Activated CD4-positive, alpha-beta T cell treated with anti-CD3 and anti-CD28 coated beads, Interleukin-2, amount 50 U/mL, for 1 hour (primary cell): ENCODE data around the gene AP5S1.
A peak's percentile ranks its signal among the peaks of the same experiment; 100 is the strongest.
"Not testable (repeated sequence)": the region's sequence is repeated elsewhere in the genome, so short reads cannot be mapped to it uniquely, and the experiment has no call there.

Experiments
- DNase-seq: peaks from one replicate; pipeline ENCODE4 v3.0.0-alpha.2; 2020

AP5S1 gene

DNA sequence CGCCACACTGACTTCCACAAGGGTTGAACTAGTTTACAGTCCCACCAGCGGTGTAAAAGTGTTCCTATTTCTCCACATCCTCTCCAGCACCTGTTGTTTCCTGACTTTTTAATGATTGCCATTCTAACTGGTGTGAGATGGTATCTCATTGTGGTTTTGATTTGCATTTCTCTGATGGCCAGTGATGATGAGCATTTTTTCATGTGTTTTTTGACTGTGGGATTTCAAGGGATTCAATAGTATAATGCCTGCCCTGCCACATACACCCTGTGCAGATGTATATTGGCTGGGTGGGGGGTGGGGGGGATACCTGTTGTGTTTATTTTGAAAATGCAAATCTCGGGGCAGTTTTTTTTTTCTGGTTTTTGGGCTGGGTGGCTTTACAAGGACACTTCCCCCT, 26.2 kb upstream of the AP5S1 start:
- not testable (repeated sequence) for DNase-seq

DNA sequence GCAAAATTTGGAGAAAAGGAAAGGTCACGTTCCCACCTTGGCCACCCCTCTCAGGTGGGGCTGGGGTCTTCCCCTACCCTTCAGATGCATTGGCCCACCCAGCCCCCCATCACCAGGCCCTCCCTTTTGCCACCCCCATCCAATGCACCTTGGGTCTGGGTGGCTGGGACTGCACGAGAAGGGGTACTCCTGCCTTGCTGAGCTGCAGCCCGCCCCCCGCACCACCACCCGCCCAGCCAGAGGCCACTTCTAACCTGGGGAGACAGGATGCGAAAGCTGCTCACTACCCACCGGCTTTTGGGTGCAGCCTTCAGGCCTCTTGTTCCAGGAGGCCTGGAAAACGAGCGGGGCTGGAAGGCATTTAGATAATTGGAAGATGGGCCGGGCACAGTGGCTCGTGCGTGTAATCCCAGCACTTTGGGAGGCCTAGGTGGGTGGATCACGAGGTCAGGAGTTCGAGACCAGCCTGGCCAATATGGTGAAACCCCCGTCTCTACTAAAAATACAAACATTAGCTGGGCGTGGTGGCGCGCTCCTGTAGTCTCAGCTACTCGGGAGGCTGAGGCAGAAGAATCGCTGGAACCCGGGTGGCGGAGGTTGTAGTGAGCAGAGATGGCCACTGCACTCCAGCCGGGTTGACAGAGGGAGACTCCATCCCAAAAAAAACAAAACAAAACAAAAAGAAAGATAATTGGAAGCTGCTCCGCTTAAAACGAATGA, 25.5 kb upstream of the AP5S1 start:
- no peak for DNase-seq

DNA sequence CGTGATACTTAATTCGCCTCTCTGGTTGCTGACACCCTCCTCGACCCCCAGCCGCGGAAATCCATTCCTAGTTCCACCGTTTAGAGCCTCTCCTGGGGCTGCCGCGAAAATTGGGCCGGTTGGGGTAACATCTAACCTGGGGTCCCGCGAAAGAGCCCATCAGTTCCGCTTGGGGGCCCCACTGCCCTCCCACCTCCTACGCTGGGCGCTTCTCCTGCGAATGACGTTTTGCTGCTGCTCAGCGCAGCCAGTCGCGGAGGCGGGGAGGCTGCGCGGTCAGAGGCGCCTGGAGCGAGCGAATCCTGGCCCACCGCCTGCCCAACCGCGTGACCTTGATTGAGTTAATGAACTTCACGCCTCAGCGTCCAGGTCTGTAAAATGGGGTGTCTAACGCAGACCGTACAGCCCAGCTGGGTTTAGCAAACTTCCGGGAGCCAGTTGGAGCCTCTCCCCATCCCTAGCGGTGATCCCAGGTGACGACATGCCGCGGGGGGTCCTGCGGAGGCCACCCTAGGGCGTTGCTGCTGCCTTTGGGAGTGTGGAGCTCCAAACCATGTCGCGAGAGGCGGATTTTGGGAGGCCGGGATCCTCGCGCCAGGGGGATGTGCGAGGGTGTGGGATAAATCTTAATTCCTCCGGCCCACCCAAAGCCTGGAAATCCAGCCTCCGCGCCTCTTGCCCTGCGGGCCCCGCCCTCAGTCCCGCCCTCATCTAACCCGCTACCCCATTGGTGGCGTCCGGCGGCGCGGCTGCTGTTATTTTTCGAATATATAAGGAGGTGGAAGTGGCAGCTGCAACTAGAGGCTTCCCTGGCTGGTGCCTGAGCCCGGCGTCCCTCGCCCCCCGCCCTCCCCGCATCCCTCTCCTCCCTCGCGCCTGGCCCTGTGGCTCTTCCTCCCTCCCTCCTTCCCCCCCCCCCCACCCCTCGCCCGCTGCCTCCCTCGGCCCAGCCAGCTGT, 24.6 kb upstream of the AP5S1 start, which contains the start of gene CDC25B:
TSS of gene CDC25B (plus strand) at position 800 of the 958 bp plus-strand sequence. CDS start 222 bp downstream, outside the sequence.
- DNase-seq: peak; percentile 89

DNA sequence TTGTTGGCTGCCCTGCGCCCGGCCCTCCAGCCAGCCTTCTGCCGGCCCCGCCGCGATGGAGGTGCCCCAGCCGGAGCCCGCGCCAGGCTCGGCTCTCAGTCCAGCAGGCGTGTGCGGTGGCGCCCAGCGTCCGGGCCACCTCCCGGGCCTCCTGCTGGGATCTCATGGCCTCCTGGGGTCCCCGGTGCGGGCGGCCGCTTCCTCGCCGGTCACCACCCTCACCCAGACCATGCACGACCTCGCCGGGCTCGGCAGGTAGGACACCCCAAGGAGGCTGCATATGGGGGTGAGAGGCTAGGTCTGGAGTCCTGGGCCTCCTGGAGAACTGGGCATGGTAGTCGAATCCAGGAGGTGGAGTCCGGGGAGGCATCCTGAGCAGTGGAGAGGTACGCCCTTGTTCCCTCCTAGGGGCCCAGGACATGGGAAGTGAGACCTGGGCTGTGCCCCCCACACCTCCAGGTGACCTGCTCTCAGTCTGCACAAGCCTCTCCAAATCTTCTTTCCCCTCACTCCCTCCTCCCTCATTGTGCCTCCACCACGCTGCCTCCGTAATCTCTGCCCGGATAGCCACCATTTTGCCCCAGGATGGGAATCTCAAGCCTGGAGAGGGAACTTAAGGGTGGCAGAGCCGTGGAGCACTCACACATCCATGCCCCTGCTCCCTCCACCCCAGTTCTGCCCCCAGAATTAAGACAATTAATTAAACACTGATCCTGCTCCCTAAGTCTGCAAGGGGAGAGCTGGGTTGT, 23.7 kb upstream of the AP5S1 start:
- DNase-seq: no peak

DNA sequence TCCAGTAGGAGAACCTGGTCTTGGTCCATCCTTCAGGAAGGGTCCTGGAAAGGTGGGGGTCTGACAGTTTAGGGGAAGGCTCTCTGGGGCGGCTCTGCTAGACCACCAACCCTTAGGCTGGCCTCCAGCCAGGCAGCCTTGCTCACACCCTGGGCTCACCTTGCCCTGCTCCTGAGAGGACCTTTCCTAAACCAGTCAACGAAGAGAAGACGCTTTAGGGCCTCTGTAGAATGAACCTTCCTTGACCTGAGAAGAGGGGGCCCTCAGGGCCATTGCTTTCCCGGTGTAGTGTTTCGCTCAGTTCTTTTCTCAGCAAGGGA, 23.2 kb upstream of the AP5S1 start:
- DNase-seq: no peak

DNA sequence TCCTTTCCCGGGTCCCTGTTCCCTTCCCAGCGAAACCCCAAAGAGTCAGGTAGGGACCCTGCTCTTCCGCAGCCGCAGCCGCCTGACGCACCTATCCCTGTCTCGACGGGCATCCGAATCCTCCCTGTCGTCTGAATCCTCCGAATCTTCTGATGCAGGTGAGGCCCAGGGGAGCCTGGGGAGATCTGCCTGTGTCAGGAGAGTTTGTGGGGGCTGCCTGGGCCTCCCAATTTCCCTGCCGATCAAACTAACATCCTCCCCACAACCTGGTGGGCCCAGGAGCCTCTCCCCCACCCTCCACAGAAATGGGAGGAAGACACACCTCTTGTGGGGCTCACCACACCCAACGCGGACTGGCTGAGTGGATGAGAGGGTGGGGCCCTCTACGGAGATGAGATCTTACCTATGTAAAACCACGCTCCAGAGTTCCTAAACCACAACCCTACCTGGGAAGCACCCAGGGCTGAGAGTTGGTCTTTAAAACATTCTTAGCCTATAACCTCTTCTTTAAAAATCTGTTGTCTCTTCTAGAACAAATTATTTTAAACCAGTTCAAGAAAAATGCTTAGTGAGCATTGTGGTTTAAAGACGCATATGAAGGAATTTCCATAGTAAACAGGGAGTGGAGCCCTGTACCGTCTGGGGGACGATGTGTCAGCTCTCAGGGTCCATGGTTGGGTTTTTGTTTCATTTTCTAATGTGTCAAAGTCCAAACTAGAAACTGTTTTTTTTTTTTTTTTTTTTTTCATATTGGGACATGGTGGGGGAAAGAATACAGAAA, 22.6 kb upstream of the AP5S1 start:
- DNase-seq: peak; percentile 43

DNA sequence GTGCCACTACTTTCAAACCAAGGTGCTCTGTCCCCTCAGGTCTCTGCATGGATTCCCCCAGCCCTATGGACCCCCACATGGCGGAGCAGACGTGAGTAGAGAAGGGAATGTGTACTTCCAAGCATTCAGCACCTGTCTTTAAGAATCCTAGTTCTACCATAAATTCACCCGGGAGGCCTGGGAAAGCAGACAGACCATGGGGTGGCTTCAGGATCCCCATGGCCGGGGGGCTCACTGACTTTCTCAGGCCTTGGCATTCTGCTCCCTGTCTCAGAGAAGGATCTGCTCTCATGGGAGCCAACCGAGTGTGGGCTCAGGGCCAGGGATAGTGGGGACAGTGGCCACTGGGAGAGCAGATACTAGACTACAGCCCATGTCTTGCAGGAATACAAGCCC, 22.0 kb upstream of the AP5S1 start:
- no peak for DNase-seq

DNA sequence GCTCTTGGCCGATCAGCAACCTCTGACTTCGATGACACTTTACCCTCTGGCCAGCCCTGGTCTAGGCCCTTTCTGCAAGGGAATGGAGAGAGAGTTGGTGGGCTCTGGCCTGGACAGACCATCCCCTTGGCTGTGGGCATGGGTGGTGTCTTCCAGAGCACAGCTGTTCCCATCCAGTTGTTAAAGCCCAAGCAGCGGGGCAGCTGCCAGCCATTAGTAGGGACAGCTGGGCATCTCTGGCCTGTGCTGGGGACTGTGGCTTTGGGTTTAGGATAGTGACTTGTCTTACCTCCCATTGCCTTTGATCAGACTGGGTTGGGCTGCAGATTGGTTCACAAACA, 21.5 kb upstream of the AP5S1 start:
- DNase-seq: no peak

DNA sequence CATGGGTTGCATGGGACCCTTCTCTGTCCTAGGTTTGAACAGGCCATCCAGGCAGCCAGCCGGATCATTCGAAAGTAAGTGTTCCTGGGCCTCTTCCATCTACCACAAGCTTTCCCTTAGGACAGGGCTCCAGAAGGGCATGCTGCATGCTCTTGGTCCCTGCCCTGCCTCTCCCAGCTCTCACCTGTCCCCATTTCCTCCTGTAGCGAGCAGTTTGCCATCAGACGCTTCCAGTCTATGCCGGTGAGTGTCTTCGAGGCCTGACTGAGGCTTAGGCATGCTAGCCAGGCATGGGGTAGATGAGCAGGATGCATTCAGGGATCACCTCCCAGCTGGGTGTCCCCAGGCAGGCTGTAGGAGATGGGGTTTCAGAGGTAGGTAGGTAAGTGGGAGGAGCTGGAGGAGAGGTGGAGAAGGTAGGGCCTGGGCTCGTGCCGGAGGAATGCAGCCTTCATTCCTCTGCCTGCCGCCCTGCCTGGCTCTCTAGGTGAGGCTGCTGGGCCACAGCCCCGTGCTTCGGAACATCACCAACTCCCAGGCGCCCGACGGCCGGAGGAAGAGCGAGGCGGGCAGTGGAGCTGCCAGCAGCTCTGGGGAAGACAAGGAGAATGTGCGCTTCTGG, 20.0 kb upstream of the AP5S1 start:
- no peak for DNase-seq

DNA sequence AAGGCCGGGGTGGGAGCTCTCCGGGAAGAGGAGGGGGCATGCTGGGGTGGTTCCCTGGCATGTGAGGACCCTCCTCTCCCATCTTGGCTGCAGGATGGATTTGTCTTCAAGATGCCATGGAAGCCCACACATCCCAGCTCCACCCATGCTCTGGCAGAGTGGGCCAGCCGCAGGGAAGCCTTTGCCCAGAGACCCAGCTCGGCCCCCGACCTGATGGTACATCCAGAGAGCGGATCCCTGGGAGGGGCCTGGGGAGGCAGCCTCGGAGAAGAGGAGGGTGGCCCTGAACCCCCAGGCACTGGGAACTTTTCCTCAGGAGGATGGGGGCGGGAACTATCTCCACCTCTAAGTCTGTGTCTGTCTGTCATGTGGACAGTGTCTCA, 19.5 kb upstream of the AP5S1 start:
- no peak for DNase-seq

DNA sequence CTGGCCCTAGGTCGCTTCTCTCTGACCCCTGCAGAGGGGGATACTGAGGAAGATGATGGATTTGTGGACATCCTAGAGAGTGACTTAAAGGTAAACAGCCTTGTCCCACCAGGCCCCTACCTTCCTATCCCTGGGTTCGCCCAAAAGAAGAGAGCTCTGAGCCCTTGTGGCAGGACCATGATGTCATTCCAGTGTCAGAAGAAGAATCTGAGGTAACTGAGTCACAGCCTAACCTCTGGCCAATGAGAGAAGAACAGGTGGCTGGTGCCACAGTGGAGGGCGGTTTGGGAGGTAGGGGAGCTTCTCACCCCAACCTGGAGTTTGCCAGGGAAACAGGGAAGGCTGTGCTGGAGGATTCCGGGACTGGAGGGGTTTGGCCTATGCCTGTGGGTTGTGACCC, 19.0 kb upstream of the AP5S1 start:
- DNase-seq: no peak

DNA sequence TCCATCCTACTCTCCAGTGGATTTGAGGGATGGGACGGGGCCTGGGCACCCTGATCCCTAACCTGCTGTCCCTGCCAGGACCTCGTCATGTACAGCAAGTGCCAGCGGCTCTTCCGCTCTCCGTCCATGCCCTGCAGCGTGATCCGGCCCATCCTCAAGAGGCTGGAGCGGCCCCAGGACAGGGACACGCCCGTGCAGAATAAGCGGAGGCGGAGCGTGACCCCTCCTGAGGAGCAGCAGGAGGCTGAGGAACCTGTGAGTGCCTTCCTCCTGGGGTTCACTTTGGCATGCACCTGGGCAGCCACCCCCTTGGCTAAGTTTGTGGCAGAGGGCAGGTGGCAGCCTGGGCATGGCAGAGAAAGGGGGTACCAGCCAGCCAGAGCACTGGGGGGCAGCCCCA, 18.5 kb upstream of the AP5S1 start:
- no peak for DNase-seq

DNA sequence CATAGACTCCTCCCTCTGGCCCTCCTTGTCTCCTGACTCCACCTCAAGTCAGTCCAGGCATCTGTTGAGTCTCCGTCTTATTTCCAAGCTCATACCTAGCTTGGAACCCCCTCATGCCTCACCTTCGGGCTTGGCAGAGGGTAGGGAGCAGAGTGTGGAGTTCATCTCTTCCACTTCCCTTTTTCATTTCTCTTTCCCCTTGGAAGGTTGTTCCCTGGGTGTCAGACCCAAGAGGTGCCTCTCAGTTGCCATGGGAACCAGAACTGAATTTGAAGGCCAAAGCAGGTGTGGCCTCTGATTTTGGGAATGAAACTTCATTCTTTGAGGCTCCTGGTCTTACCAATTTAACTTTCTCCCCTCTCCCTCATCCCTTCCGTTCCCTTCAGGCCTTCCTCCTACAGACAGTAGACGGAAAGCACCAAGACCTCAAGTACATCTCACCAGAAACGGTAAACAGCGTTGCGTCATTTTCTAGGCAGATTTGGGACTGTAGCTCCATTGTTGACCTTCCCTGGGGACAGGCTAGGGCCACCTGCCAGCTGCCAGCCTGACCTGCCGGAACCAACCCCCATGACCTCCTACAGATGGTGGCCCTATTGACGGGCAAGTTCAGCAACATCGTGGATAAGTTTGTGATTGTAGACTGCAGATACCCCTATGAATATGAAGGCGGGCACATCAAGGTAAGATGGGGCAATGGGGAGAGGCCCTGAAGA, 17.7 kb upstream of the AP5S1 start:
- no peak for DNase-seq

DNA sequence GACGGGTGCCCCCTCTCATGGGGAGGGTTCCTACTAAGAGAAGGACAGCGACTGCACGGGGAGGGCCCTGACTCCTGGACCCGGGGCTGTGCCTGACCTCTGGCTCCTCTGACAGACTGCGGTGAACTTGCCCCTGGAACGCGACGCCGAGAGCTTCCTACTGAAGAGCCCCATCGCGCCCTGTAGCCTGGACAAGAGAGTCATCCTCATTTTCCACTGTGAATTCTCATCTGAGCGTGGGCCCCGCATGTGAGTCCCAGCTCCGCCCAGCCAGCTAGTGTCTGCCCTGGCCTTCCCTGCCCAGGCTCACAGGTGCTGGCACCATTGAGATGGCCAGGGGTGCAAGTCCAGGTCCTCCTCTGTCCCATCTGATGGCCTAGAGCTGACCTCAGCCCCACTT, 17.1 kb upstream of the AP5S1 start:
- no peak for DNase-seq

DNA sequence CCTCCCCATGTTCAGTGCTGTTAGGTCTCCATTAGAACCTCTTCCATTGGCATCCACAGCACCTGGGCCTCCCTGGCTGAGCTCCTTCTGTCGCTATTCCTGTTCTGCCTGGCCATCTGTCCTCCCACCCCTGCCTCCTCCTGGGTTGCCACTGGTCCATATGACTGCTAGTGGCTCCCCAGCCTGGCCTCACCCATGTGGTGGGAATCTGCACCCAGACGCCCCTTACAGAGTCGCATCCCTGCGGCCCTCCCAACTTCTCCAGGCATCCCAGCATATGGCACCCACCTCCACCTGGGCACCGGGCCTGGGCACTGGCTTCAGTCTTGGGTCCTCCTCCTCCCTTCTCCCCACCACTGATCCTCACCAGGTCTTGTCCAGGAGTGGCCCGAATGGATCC, 16.5 kb upstream of the AP5S1 start:
- no peak for DNase-seq

DNA sequence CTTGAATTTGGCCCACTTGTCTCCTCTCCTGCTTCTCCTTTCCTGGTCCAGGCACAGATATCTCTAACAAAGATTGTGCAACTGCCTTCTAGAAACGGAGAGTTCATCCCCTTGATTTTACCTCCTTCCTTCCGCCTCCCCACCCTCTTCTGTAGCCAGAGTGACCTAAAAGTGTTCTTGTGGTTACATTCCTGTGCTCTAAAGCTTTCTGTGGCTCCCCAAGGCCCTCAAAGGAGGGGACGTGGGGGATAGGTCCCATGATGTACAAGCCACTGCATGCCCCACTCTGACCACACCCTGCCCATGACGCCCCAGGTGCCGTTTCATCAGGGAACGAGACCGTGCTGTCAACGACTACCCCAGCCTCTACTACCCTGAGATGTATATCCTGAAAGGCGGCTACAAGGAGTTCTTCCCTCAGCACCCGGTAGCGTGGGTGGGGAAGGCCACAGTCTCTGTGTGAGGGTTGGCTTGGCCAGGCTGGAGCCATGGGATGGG, 16.0 kb upstream of the AP5S1 start:
- DNase-seq: no peak

DNA sequence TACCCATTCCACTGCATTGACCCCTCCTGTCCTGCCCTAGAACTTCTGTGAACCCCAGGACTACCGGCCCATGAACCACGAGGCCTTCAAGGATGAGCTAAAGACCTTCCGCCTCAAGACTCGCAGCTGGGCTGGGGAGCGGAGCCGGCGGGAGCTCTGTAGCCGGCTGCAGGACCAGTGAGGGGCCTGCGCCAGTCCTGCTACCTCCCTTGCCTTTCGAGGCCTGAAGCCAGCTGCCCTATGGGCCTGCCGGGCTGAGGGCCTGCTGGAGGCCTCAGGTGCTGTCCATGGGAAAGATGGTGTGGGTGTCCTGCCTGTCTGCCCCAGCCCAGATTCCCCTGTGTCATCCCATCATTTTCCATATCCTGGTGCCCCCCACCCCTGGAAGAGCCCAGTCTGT, 15.6 kb upstream of the AP5S1 start:
- no peak for DNase-seq

DNA sequence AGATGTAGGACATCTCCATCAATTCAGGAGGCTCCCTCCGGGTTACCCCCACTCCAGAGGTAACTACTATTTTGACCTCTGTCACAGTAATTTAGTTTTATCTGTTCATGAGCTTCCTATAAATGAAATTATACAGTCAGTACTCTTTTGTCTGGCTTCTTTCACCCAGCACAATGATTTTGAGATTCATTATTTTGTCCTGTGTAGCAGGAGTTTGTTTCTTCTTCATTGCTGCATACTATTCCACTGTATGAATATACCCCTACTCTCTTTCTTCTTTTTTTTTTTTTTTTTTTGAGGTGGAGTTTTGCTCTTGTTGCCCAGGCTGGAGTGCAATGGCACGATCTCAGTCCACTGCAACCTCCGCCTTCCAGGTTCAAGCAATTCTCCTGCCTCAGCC, 11.8 kb upstream of the AP5S1 start:
- DNase-seq: no peak

DNA sequence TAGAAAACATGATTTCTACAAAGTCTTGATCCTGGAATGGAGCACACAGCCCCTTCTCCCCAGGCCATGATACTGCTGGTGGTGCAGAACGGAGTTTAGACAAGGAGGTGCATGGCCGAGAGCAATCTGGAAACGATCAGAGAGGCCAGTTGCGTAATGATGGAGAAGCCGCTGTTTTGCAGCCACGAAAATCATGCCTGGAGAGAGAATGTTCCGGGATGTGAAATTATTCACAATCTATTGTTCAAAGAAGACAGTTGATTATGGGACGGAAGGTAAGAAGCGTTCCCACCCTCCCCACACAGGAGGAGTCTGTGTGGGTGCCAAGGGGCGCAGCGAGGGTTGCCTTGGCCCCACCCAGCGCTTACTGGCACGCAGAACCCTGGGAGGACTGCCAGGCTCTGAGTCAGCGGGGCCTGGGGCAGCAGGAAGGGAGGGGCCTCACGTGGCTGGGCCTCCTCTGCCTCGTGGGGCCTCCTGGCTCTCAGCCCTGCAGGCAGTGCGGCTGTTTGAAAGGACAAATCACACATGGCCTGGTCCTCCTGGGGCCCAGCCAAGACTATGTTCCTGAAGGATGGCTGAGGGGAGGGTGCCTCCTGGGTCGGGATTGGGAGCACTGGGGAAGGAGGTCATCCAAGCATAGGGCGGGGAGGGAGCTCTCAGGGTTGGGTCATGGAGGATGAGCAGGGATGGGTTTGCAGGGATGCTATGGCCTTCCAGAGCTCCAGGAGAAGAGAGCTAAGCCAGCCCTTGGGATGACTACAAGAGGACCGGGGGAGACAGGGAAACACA, 8.7 kb upstream of the AP5S1 start:
- peak; percentile 91 for DNase-seq

DNA sequence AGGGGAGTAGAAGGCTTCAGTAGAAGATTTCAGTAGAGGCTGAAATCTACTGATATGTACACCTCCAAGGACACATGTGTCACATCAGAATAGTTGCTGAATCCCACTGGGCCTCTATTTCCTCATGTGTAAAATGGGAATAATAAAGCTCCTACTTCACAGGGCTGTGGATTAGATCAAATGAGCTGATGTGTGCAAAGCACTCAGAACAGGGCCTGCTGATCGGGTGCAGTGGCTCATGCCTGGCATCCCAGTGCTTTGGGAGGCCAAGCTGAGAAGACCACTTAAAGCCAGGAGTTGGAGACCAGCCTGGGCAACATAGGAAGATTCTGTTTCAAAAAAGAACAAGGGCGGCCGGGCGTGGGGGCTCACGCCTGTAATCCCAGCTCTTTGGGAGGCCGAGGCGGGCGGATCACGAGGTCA, 8.1 kb upstream of the AP5S1 start:
- no peak for DNase-seq
